ENCODE results near the gene VEZF1.

Gene VEZF1

GRCh38 chr17:57924677-57925076 is 63.4 kb downstream of the VEZF1 start:
- DNase-seq, result no peak

Data from NCI-H226 (cell line).